ENCODE measurements around the gene CCDC80.

GRCh38 chr3:112604536-112604935, 36.4 kb downstream of the CCDC80 start:
- TF ChIP-seq POLR2AphosphoS5 (IDR thresholded peaks at IDR 0.05): no peak
- no peak for TF ChIP-seq CTCF (IDR thresholded peaks at IDR 0.05)

All from suprapubic skin (tissue), 3 donors.